Urinary bladder (tissue), 4 donors: ENCODE results near the gene TMEM164. TPM values are rescaled to one million over a fixed set of nuclear protein-coding genes. Genes with fewer than 3 reads are reported as not detected.
"Not testable (repeated sequence)": the region's sequence is repeated elsewhere in the genome, so short reads cannot be mapped to it uniquely, and the experiment has no call there.

Source experiments
- DNase-seq: peaks from one replicate; pipeline ENCODE4 v3.0.0-alpha.2; 2015; ENCODE audit errors: extremely low spot score
- H3K27ac ChIP-seq: one replicate; pipeline ENCODE4 v1.5.1; 2013; ENCODE audit warnings: low read depth, mild to moderate bottlenecking, moderate library complexity
- H3K36me3 ChIP-seq: one replicate; pipeline ENCODE4 v1.6.1; 2013; ENCODE audit warnings: mild to moderate bottlenecking, moderate library complexity; ENCODE audit not compliant: insufficient read depth
- H3K4me1 ChIP-seq: one replicate; pipeline ENCODE4 v1.6.1; 2013; ENCODE audit warnings: mild to moderate bottlenecking, moderate library complexity; ENCODE audit not compliant: insufficient read depth
- H3K4me3 ChIP-seq: one replicate; pipeline ENCODE4 v1.5.1; 2013; ENCODE audit warnings: low read depth, low read length
- WGBS: extraction: QIAGEN DNeasy Blood & Tissue Kit; methylation state at CpG from one replicate; pipeline ENCODE4 v1.1.7; 2013; 5-methylcytosine and 5-hydroxymethylcytosine counted together
- polyA plus RNA-seq: library from polyadenylated mRNA; stranded (reverse); fragments of 200-250 nt; gene quantifications from one replicate; pipeline ENCODE4 v1.2.3, GENCODE V29; 2013
- total RNA-seq: library from RNA; depleted of rRNA; stranded (reverse); fragments of >200 nt; gene quantifications from one replicate; pipeline ENCODE4 v1.2.3, GENCODE V29; 2014
- donor health status: healthy with polysubstance abuse.
- donor health status: healthy.

Gene TMEM164
- total and polyA plus RNA-seq, 2 donors, result 10.3 to 12.4 TPM

DNA sequence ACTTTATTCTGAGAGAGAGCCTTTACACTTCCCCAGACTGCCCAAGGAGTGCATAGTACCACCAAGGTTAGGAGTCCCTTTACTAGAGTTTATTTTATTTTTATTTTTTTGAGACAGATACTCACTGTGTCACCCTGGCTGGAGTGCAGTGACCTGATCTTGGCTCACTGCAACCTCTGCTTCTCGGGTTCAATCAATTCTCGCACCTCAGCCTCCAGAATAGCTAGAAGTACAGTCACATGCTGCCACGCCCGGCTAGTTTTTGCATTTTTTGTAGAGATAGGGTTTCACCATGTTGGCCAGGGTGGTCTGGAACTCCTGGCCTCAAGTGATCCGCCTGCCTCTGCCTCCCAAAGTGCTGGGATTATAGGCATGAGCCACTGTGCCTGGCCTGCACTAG is 151.4 kb downstream of the TMEM164 start:
- H3K4me1 ChIP-seq, H3K4me3 ChIP-seq, H3K27ac ChIP-seq, DNase-seq, H3K36me3 ChIP-seq: not testable (repeated sequence)
- WGBS, result 94% methylated on average over 5 of the region's 5 CpGs

DNA sequence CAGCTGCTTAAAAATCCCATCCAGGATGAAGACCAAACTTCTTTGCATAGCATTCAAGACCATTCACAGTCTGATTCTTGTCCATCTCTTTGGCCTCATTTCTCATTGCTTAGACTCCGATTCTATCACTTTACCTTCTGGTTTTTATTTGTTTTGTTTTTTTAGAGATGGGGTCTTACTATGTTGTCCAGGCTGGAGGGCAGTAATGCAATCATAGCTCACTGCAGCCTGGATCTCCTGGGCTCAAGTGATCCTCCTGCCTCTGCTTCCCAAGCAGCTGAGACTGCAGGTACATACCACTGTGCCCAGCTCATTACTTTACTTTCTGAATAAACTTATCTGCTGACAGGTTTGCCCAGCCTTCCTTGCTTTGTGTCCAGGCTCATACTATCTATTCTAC is 152.8 kb downstream of the TMEM164 start:
- H3K4me3 ChIP-seq, result no peak overlapping the region
- DNase-seq, result no peak
- WGBS, result 89% methylated on average over 1 of the region's 1 CpG

DNA sequence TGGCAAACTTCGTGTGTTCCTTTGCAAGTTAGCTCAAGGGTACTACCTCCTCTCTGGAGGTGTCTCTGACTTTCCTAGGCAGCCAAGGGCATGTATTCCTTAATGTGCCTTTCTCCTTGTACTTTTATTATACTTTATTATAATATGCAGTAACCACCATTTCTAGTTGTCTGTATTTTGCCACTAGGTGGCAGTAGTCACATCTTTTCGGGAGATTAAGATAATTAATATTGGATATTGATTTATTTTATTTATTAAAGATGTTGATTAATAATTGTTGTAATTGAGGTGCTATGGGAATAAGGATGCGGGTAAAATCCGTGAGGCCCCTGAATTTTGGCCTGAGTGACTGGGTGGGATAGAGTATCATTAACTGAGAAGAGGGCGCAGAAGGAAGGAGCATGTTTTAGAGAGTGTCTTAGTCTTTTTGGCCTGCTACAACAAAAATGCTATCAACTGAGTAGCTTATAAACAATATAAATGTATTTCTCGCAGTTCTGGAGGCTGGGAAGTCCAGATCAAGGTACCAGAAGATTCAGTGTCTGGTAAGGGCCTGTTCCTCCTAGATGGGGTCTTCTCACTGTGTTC is 153.3 kb downstream of the TMEM164 start:
- DNase-seq, result no peak
- Histone ChIP-seq H3K4me1 (no peaks in the 10 kb centered on the region), H3K27ac (no peak overlapping the region), H3K36me3 (peaks cover 2% of the 10 kb centered on the region), H3K4me3 (no peak overlapping the region)
- 92% methylated on average over 6 of the region's 6 CpGs for WGBS

More for the DNA sequence above, 152.8 kb downstream of the TMEM164 start:
- H3K36me3 ChIP-seq, result peaks cover 2% of the 10 kb centered on the region
- H3K4me1 ChIP-seq, result no peaks in the 10 kb centered on the region
- no peak overlapping the region for H3K27ac ChIP-seq

DNA sequence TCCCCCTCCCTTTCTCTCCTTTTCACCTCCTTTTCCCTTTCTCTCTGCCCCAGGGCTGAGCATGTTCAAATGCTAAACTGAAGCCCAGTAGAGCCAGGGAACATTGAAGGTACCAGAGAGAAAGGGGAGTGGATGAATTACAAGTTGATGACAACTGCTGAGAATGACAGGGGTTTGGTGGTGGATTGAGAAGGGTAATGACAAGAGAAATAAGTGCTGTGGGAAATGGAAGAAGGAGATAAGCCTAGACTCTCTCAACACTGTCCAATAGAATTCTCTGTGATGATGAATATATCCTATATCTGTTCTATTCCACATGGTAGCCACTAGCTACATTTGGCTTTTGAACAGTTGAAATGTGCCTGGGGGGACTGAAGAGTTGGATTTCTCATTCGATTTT is 154.5 kb downstream of the TMEM164 start:
- H3K4me3 ChIP-seq, result no peak overlapping the region
- 85% methylated on average over 1 of the region's 1 CpG for WGBS
- H3K36me3 ChIP-seq, result peaks cover 2% of the 10 kb centered on the region
- DNase-seq, result no peak
- no peaks in the 10 kb centered on the region for H3K4me1 ChIP-seq
- no peak overlapping the region for H3K27ac ChIP-seq

DNA sequence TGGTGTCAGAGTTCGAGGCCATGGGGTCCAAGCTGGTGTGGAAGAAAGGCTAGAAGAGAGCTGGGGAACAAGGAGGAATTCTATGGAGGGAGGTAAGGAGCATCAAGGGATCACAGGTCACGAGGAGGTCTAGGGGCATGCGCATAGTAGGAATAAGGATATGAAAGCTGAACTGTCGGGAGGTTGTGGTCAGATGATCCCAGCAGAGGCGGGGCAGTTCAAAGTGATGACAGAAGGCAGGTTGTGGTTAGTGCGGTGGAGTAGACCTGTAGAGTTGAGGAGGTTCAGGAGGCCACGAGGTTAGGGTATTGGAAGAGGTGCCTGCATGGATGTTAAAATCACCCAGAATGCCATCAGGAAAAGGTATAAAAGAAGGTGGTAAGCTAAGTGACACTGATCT is 156.3 kb downstream of the TMEM164 start:
- Histone ChIP-seq H3K4me1 (no peaks in the 10 kb centered on the region), H3K4me3 (no peak overlapping the region), H3K27ac (no peak overlapping the region), H3K36me3 (no peaks in the 10 kb centered on the region)
- 88% methylated on average over 7 of the region's 7 CpGs for WGBS
- DNase-seq, result no peak

DNA sequence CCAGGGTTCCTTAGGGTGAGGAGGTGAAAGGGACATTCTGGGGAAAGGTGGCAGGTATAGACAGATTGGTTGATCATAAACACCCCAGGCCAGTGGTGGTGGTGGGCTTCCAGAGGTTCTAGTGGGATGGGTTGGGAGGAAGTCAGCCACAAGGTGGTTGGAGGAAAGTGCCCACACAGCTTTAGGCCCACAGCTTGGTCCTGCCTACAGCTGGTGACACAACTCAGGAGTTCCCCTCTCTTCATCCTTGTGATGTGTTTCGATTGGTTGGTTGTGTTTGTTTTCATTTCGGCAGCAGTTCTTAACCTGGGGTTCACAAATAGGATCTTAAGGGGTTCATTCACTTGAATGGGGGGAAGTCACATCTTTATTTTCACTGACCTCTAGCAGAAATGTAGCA is 157.0 kb downstream of the TMEM164 start:
- H3K4me1 ChIP-seq, result no peaks in the 10 kb centered on the region
- no peak overlapping the region for H3K4me3 ChIP-seq
- no peaks in the 10 kb centered on the region for H3K36me3 ChIP-seq
- no peak for DNase-seq
- H3K27ac ChIP-seq, result no peak overlapping the region
- WGBS, result 88% methylated on average over 2 of the region's 2 CpGs

DNA sequence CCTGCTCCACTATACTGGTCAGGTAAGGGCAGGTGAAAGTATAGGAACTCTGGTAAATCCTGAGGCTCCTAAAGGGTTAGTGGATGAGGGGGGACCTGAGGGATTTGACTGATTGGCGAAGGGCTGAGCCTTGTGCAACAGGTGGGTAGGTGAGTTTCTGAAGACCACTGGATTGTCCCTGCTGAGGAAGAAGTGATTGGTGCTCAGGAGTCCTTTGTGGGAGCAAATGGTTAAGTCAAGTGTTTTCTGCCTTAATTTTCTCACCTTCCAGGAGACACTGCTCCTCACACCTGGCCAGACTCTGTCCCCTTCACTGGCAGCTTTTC is 158.4 kb downstream of the TMEM164 start:
- H3K36me3 ChIP-seq, result no peaks in the 10 kb centered on the region
- no peak for DNase-seq
- 96% methylated on average over 1 of the region's 1 CpG for WGBS
- H3K27ac ChIP-seq, result no peak overlapping the region
- no peaks in the 10 kb centered on the region for H3K4me1 ChIP-seq
- H3K4me3 ChIP-seq, result no peak overlapping the region

DNA sequence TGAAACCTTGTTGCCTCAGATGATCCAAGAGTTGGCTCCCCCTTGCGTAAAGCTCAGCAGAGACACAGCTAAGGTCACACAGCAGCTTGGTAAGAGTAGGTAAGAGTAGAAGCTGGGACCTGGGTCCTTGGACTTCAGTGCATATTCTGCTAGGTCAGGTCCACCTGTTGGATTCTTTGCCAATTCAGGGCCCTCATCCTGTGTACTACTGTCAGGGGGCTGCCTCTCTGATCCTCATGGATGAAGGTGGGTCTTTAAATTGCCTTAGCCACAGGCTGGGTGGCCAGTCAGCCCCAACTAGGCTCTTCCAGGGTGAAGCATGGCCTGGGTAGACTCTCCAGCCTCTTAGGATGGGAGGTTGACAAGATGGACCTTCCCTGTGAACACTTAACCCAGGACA is 159.2 kb downstream of the TMEM164 start:
- 100% methylated on average over 1 of the region's 1 CpG for WGBS
- no peak for DNase-seq
- Histone ChIP-seq H3K4me3 (no peak overlapping the region), H3K36me3 (no peaks in the 10 kb centered on the region), H3K27ac (no peak overlapping the region), H3K4me1 (no peaks in the 10 kb centered on the region)

DNA sequence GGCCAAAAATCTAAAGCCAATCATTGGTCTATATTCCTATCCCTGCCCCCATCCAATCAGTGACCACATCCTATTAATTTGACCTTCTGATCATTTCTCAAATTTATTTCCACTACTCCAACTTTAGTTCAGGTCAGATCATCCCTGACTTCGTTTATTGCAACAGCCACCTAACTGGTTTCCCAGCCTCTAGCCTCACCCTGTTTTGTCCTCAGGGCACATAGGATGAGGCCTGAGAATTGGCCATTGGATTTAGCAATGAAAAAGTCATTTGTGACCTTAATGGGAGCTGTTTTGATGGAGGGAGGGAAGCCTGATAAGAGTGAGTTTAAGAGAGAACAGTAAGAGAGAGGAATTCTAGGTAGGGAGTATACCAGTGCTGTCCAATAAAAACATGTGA is 160.0 kb downstream of the TMEM164 start:
- 89% methylated on average over 1 of the region's 1 CpG for WGBS
- H3K27ac ChIP-seq, result no peak overlapping the region
- DNase-seq, result no peak
- no peak overlapping the region for H3K4me3 ChIP-seq
- no peaks in the 10 kb centered on the region for H3K36me3 ChIP-seq
- no peaks in the 10 kb centered on the region for H3K4me1 ChIP-seq

DNA sequence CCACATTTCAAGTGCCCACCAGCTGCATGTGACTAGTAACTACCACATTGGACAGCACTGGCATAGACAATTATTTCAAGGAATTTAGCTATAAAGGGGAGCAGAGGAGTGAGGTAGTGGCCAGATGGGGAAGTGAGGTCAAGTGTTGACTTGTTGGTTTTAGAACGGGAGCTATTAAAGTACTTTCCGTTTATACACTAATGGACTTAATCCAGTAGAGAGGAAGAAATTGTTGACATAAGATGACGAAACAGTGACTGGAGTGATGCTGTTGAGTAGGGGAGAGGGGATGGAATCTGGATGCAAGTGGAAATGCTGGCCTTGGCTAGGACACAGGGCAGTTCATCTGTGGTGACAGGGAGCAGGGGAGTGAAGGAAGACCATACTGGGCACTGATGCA is 160.6 kb downstream of the TMEM164 start:
- no peaks in the 10 kb centered on the region for H3K4me1 ChIP-seq
- no peak overlapping the region for H3K27ac ChIP-seq
- H3K36me3 ChIP-seq, result no peaks in the 10 kb centered on the region
- no peak for DNase-seq
- H3K4me3 ChIP-seq, result no peak overlapping the region
- 65% methylated on average over 3 of the region's 3 CpGs for WGBS

DNA sequence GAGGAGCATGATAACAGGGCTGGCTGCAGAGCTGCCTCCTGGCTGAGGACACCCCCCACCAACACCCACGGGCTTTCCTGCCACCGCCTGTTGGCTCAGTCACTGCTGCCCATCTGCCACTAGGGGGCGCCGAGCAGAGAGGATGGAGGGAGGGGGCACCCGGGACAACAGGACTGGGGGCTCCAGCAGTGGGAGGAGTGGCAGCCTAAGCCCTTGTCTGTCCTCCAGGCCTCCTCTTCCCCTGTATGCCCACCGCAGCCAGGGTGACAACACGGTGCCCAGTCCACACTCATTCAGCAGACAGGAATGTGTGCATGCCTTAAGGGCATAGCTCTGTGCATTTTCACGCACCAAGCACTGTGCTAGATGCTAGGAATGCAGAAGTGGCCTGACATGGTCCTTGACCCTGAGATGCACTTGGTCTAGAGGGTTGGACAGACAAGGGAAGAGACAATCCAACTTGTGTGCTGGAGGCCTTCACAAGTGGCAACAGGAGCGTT is 165.1 kb downstream of the TMEM164 start:
- H3K4me1 ChIP-seq, result no peaks in the 10 kb centered on the region
- H3K27ac ChIP-seq, result no peak overlapping the region
- no peak overlapping the region for H3K4me3 ChIP-seq
- DNase-seq, result no peak
- 53% methylated on average over 9 of the region's 9 CpGs for WGBS
- H3K36me3 ChIP-seq, result no peaks in the 10 kb centered on the region

DNA sequence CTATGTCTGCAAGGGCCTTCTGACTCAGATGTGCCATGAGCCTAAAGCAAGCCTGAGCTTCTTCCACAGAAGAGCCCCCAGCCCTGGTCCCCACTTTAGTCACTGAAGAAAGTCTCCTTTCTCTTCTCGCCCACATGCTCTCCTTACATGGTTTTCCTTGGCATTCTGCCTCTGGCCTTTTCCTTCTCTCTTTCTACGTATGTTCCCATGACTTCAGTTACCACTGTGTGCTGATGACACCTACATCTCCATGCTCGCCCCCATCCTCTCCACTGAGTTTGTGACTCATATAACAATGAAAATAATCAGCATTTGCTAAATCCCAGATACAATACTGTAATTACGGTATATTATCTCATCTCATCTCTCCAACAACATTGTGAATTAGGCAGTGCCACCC is 165.7 kb downstream of the TMEM164 start:
- DNase-seq, result no peak
- no peaks in the 10 kb centered on the region for H3K4me1 ChIP-seq
- H3K36me3 ChIP-seq, result no peaks in the 10 kb centered on the region
- no peak overlapping the region for H3K27ac ChIP-seq
- no peak overlapping the region for H3K4me3 ChIP-seq
- 93% methylated on average over 4 of the region's 4 CpGs for WGBS

DNA sequence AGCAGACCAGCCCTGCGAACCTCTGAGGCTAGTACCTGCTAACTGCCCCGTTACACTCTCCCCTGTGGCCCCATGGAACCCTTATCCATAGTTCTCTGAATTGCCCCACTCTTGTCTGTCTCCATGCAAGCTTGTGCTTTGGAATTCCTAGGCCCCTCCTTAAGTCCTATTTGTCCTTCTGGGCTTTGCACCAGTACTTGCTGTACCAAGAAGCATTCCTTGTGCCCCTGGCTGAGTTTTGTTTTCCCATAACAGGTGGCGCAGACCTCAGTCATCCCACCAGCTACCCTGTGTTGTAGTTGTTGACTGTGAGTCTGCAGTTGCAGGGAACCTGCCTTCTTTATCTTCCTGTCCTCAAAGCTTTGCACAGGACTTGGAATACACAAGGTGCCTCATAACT is 167.1 kb downstream of the TMEM164 start:
- DNase-seq, result no peak
- Histone ChIP-seq H3K4me1 (no peaks in the 10 kb centered on the region), H3K27ac (no peak overlapping the region), H3K4me3 (no peak overlapping the region), H3K36me3 (no peaks in the 10 kb centered on the region)
- WGBS, result 93% methylated on average over 3 of the region's 3 CpGs

DNA sequence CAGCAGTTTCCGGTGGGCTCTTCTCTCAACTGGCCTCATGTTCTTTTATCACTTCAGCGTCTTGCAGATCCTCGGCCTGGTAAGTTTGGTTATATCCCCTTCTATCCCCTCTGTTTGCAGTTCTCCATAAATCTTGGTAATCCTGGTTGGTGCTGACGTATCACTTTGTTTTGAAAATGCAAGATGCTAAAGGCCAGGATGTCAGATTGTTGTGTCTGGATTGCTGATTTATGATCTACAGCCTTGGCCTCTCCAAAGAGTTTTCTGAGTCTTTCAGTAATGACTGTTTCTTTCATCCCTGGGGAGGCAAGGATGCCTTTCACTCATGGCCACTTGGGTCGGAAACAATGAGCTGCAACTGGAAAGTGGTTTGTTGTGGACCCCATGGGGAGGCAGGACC is 168.5 kb downstream of the TMEM164 start:
- 61% methylated on average over 5 of the region's 5 CpGs for WGBS
- DNase-seq, result no peak
- no peak overlapping the region for H3K27ac ChIP-seq
- no peaks in the 10 kb centered on the region for H3K36me3 ChIP-seq
- H3K4me1 ChIP-seq, result no peaks in the 10 kb centered on the region
- H3K4me3 ChIP-seq, result no peak overlapping the region

DNA sequence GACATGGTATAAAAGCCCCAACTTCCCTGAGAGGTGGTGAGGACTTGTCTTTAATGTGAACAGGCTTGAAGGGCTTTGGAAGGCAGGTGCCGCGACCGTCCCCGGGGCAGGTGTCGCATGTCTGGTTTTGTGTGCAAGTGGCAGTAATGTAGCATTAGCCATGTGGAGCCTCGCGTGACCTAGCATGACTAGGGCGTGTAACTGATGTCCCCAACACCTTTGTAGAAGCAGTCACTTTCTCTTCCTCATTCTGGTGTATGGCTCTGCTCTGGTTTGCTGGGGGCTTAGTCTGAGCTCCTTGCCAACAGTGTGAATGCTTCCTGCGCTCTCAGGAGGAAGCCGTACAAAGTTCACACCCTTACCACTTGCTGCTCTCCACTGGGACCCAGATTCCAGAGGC is 169.3 kb downstream of the TMEM164 start:
- WGBS, result 96% methylated on average over 10 of the region's 10 CpGs
- H3K36me3 ChIP-seq, result no peaks in the 10 kb centered on the region
- no peak overlapping the region for H3K27ac ChIP-seq
- H3K4me1 ChIP-seq, result no peaks in the 10 kb centered on the region
- no peak overlapping the region for H3K4me3 ChIP-seq
- no peak for DNase-seq
